Measurements from ENCODE around the gene WEE2.
"Not testable (repeated sequence)": the region's sequence is repeated elsewhere in the genome, so short reads cannot be mapped to it uniquely, and the experiment has no call there.

The WEE2 gene

DNA sequence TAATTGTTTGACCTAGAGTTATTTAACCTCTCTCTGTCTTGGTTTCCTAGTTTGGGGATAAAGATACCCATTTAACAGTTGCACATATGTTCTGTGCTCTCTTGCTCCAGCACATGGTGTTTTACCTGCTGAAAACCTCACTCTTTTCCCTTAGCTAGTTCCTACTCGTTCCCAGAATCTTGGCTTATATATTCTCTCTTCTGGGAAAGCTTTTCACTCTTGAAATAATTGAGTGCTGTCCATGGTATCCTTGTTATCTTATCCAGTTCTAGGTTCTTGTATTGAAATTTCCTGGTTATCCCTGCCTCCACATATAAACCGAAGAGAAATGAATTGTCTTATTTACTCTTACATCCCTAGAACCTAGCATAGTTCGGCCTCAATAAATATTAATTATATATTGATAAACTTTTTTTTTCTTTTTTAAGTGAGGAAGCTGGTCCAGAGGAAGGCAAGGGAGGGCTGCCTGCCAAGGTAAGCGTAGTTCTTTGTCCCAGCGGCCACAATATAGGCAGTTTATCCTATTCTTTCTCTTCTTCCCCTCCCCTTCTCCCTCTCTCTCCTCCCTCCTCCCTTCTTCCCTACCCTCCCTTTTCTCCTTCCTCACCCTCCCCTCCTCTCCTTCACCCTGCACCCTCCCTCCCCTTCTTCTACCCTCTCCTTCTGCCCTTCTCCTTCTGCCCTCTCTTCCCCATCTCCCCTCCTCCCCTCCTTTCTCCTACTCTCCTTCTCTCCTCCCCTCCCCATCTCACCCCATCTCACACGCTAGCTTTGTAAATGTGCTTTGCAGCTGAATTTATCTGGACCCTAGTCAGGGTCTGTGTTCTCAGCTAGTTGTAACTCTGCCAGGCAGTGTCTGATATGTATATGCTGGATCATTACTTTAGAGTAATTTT lies 7.9 kb downstream of the WEE2 start:
- no peak for DNase-seq

DNA sequence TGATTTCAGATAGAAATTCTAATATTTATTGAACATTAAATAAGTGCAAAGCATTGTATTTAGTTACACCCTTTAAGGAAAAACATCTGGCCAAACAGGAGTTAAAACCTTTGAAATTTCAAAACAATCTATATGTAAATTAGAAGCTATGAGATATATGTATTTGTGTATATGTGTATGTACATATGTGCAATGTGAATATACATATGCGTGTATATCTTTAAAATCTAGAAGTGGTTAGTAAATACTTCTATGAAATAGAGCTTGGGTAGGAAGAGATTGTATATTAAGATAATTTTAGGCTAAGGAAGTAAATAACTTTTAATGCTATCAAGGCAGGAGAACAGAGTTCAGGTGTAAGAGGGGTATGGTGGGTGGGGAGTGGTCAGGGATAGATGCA lies 9.3 kb downstream of the WEE2 start:
- no peak for DNase-seq

DNA sequence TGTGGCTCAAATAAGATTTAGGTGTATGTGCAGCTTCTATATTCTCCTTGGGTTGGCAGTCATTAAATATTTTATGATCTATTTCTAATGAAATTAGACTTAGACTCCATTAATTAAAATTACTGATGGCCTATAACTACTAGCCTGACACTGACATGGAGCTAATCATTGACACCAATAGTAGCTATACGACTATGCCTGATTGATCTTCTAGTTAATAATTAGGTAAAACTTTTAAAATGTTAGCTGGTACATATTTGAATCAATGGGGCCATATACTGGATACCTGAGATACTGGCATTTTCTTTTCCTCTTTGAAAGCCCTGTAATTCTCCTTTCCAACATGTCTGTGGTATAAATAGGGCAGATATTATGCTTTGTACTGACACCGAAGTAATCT lies 14.4 kb downstream of the WEE2 start:
- no peak for DNase-seq

DNA sequence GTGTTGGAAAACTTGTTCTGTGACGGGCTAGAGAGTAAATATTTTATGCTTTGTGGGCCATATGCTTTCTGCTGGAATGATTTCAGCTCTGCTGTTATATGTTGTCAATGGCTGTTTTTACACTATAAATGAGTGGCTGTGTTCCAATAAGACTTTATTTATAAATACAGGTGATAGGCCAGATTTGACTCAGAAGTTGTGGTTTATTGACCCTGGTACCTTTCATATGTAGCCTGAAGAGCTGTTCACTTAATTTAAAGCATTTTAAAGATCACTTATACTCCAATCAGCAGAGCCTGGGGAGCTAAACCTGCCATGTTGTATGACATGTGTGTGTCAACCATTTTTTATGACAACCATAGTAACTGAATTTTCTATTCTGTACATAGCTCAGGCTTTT lies 20.9 kb downstream of the WEE2 start:
- DNase-seq = no peak

DNA sequence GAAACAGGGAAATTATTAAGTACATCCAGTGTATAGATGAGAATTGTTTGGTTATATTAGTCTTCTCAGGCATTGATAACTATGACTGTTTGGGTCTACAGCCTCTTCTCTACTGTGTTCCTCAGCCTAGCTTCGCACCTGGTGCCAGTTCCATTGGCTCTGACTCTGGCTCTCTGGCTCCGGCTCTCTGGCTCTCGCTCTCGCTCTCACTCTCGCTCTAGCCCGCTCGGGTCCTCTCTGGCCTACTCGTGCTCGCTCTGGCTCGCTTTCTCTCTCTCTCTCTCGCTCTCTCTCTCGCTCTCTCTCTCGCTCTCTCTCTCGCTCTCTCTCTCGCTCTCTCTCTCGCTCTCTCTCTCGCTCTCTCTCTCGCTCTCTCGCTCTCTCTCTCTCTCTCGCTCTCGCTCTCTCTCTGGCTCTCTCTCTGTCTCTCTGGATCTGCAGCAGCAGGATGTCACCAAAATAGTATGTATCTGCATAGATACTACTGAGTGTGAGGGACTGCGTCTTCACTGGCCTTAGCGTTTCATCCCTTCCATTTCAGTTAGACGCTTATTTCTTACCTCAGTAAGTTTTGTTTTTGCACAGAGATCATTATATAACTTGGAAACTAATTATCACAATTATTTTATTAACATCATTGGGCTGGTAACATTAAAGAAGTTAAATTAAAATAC lies 23.5 kb downstream of the WEE2 start:
- DNase-seq = no peak

- no peak for DNase-seq
These were observed 29.1 kb downstream of the WEE2 start for GRCh38 chr7:141737118-141737835.

DNA sequence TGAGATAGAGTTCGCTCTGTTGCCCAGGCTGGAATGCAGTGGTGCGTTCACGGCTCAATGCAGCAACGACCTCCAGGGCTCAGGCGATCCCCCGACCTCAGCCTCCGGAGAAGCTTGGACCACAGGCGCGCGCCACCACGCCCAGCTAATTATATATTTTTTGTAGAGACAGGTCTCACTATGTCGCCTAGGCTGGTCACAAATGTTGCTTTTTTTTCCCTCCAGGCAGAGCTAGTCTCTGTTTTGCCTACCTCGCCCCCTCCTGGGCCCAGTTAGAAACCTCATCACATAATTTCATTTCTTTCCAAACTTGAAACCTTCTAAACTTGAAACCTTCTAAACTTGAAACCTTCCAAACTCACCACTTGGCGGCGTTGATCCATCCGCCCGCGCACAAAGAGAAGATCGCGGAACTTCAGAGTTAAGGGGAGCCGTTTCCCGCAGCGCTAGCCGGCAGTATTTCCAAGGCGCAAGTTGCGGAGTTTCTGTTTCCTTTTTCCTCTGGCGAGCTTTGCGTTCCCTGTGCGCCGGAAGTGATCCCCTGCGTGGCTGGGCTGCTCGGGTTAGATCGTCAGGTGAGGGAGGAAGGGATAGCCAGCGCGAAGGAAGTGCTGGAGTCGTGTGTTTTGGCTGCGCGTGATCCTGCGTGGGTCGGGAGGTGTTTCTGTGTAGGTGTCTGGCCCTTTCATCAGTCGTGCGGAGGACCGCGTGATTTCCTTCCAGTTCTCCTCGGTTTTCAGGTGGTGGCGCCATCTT lies 29.9 kb downstream of the WEE2 start, which contains the start of gene SSBP1:
SSBP1 (plus strand) TSS at position 523 of the 756 bp plus-strand sequence. CDS start 809 bp downstream, outside the sequence.
- DNase-seq = peak; percentile 91

GRCh38 chr7:141738592-141739013 lies 30.4 kb downstream of the WEE2 start:
- no peak for DNase-seq

GRCh38 chr7:141739250-141739649 lies 31.1 kb downstream of the WEE2 start:
- DNase-seq = no peak

DNA sequence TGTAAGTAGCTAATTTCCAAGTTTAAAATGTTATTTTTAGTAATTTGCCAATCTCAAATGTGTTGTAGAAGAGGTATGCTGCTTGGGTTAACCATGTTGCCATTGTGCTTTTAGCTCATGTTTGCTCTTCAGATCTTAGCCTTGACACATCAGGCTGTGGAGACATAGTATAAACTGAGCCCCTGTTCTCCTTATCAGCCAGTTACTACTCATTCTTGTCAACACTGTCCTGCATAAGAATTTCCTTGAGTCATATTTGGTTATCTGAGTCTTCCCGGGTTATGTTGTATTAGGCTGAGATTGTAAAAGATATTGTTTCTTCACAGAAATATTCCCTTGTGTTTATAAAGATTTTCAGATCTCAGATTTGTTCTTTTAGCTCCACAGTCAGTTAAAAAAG lies 34.1 kb downstream of the WEE2 start:
- DNase-seq = no peak

- DNase-seq = no peak
These were observed 36.0 kb downstream of the WEE2 start for GRCh38 chr7:141744131-141744530.

DNA sequence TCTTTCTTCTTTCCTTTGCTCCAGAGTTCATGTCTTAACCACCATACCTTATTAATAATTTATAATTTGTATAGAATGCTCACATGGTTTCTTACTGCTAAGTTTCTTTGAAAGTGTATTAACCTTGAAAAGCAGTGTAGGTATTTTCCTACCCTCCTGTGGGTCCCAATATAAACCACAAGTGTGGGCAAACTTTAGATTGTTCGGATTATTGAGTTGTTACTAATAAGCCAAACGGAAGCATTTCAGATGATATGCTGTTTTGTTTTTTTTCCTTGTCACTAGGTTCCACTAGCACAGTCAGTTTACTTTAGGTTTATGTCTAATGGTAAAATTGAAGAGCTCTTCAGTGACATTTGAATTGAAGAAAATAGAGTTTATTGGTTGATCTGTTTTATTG lies 40.2 kb downstream of the WEE2 start:
- no peak for DNase-seq

DNA sequence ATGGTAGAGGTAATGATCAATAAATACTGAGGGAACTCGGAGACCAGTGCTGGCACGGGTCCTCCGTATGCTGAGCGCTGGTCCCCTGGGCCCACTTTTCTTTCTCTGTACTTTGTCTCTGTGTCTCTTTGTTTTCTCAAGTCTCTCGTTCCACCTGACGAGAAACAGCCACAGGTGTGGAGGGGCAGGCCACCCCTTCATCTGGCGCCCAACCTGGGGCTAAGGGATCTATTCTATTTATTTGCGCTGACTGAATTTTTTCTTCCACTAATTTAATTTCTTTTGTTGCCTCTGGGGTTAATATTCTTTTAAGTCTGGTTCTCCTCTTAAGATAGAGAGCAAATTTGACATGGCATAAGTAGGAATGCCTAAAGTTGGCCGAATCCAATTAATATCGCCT lies 43.8 kb downstream of the WEE2 start:
- DNase-seq = not testable (repeated sequence)

- DNase-seq = no peak
These were observed 44.5 kb downstream of the WEE2 start for GRCh38 chr7:141752634-141753033.

GRCh38 chr7:141754939-141755338 lies 46.8 kb downstream of the WEE2 start:
- DNase-seq = peak; percentile 7

GRCh38 chr7:141763797-141764196 lies 55.6 kb downstream of the WEE2 start, which contains the start of gene TAS2R3:
Gene TAS2R3 (plus strand): TSS chr7:141764097. CDS start chr7:141764159, 62 bp downstream.
- no peak for DNase-seq

GRCh38 chr7:141770083-141770583 lies 62.0 kb downstream of the WEE2 start:
- DNase-seq = not testable (repeated sequence)

GRCh38 chr7:141776374-141776773 lies 68.2 kb downstream of the WEE2 start, which contains the start of gene TAS2R4:
Gene TAS2R4 (plus strand): TSS chr7:141776674. CDS start chr7:141778489, 1,815 bp downstream.
- no peak for DNase-seq
